Ovary (tissue), 3 donors: ENCODE results near the gene ANKS1B.
"Not testable (repeated sequence)": the region's sequence is repeated elsewhere in the genome, so short reads cannot be mapped to it uniquely, and the experiment has no call there.

ENCODE experiments used
- CTCF ChIP-seq, 3 donors: fragments of 450-650 bp in 2 of 3; fragments of 200-600 bp in 1 of 3; IDR thresholded peaks; one replicate each; pipeline versions ENCODE4 v1.5.1 to v1.8.0; 2016 to 2022; ENCODE audit warnings: antibody characterized with exemption in 3 of 3, mild to moderate bottlenecking in 1 of 3
- POLR2A ChIP-seq: fragments of 450-650 bp; IDR thresholded peaks from one replicate; pipeline ENCODE4 v1.6.1; 2017; ENCODE audit warnings: antibody characterized with exemption, mild to moderate bottlenecking, moderate library complexity
- donor health status: DM: no; HTN: no; CAD: no.

GRCh38 chr12:100016304-100016703 lies 31.6 kb upstream of the ANKS1B start:
- TF ChIP-seq CTCF (IDR thresholded peaks at IDR 0.05); POLR2A: not testable (repeated sequence)
